OCI-LY1 (cell line): ENCODE measurements around the gene RAB11FIP4.

Experiments used
- EZH2 ChIP-seq: fragments of 200-600 bp; sonication (generic), shearing (Covaris generic); IDR thresholded peaks from 2 replicates; pipeline ENCODE4 v1.8.0; 2017; ENCODE audit warnings: borderline replicate concordance, mixed run types, mild to moderate bottlenecking, antibody characterized with exemption, low read length, moderate library complexity, mixed read lengths
- TF ChIP-seq, protein P1 (sequence below): fragments of 200-600 bp; sonication (generic), shearing (Covaris generic); IDR thresholded peaks from 2 replicates; pipeline ENCODE4 v1.5.1; 2017; ENCODE audit warnings: mild to moderate bottlenecking, antibody characterized with exemption, low read length, moderate library complexity, mixed read lengths

DNA sequence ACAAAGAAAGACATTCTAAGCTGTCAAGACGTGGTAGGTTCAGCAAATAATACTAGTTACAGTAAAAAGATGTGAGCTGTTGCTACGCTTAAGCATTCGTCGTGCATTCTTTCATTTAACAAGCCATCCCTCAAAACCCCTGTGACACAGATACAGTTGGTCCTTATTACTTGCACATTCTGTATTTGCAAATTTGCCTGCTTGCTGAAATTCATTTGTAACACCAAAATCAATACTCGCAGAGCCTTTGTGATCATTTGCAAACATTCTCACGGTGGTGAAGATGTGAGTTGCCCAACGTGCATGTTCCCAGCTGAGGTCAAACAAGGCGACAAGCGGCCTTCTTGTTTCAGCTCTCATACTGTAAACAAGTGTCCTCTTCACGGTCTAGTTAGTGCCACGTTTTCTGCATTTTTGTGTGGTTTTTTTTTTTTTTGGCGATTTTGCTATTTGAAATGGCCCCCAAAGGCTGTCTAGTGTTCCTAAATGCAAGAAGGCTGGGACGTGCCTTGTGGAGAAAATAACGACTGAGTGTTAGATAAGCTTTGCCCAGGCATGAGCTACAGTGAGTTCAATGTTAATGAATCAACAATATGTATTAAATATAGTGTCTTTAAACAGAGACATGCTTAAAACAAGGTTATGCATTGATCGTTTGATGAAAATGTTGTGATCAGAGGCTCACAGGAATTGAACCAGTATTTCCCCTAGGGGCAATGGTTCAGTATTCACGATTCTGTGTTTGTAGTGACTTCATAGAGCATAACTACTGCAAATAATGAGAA, 84.1 kb downstream of the RAB11FIP4 start:
- TF ChIP-seq, protein P1, sequence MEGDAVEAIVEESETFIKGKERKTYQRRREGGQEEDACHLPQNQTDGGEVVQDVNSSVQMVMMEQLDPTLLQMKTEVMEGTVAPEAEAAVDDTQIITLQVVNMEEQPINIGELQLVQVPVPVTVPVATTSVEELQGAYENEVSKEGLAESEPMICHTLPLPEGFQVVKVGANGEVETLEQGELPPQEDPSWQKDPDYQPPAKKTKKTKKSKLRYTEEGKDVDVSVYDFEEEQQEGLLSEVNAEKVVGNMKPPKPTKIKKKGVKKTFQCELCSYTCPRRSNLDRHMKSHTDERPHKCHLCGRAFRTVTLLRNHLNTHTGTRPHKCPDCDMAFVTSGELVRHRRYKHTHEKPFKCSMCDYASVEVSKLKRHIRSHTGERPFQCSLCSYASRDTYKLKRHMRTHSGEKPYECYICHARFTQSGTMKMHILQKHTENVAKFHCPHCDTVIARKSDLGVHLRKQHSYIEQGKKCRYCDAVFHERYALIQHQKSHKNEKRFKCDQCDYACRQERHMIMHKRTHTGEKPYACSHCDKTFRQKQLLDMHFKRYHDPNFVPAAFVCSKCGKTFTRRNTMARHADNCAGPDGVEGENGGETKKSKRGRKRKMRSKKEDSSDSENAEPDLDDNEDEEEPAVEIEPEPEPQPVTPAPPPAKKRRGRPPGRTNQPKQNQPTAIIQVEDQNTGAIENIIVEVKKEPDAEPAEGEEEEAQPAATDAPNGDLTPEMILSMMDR, result no peak
- no peak for TF ChIP-seq EZH2
